HCT116 (cell line): ENCODE results near the gene ABHD16B. TPM values are rescaled to one million over a fixed set of nuclear protein-coding genes. Genes with fewer than 3 reads are reported as not detected.

Source experiments
- ATAC-seq: fragments of 200-7000 bp; cut with Tn5 transposase; 2 replicates; pipeline ENCODE4 v1.9.1; 2020; ENCODE audit warnings: mild to moderate bottlenecking, moderate library complexity
- BruUV-seq: library from RNA; stranded (reverse); fragments of 400-500 nt; replicated peaks from 2 replicates; lab custom pipeline; 2021; lab: Mats Ljungman, UMichigan
- CTCF ChIA-PET: fragments of 300-600 bp; sonication (Branson Sonifier 250); formaldehyde crosslinking; loops from one replicate; lab custom pipeline; 2021; ENCODE audit warnings: antibody characterized with exemption; lab: Charles Lee
- POLR2A ChIA-PET: fragments of 300-600, 350-600 bp; sonication (Branson Sonifier 250); formaldehyde crosslinking; loops from one replicate; lab custom pipeline; 2021; ENCODE audit warnings: antibody characterized with exemption; lab: Charles Lee
- RAD21 ChIA-PET, 2 experiments: fragments of 300-600 bp; sonication (Branson Sonifier 250); formaldehyde crosslinking; loops; one replicate each; lab custom pipeline; 2023; ENCODE audit warnings: low total read pairs in 2 of 2; ENCODE audit not compliant: uncharacterized antibody in 2 of 2, unreplicated experiment in 2 of 2, low non-redundant PET in 1 of 2; lab: Charles Lee
- DNase-seq: peaks from one replicate; pipeline ENCODE4 v3.0.0-alpha.2; 2010; ENCODE audit warnings: low read depth, low spot score
- H2AFZ ChIP-seq: fragments of 200-600 bp; shearing (Covaris generic), sonication (generic); 2 replicates; pipeline ENCODE4 v1.6.1; 2017; ENCODE audit warnings: low read depth, mixed run types, mixed read lengths, antibody characterized with exemption, low read length; ENCODE audit not compliant: poor library complexity, severe bottlenecking
- H3K27ac ChIP-seq: 2 replicates; pipeline ENCODE4 v1.5.1; 2012; ENCODE audit warnings: low read depth, low read length
- H3K27me3 ChIP-seq: fragments of 200-600 bp; sonication (generic); 2 replicates; pipeline ENCODE4 v1.6.1; 2016; ENCODE audit warnings: mixed run types, low read length, mixed read lengths; ENCODE audit not compliant: insufficient read depth
- H3K36me3 ChIP-seq, 2 experiments: fragments of 200-500 bp in 1 of 2; fragments of 200-600 bp in 1 of 2; sonication (Bioruptor generic) in 1 of 2; sonication (generic) in 1 of 2; 2 replicates each; pipeline versions ENCODE4 v1.5.1 to v1.6.1; 2014 to 2016; ENCODE audit warnings: low read length in 2 of 2, inconsistent platforms in 1 of 2, mixed read lengths in 1 of 2, mixed run types in 1 of 2; ENCODE audit not compliant: insufficient read depth in 2 of 2, control insufficient read depth in 1 of 2
- H3K4me1 ChIP-seq, 2 experiments: fragments of 200-600 bp in 1 of 2; sonication (generic) in 1 of 2; 2 replicates each; pipeline versions ENCODE4 v1.5.1 to v1.6.1; 2012 to 2017; ENCODE audit warnings: low read length in 2 of 2, inconsistent platforms in 1 of 2, mild to moderate bottlenecking in 1 of 2, mixed read lengths in 1 of 2, mixed run types in 1 of 2, moderate library complexity in 1 of 2; ENCODE audit not compliant: insufficient read depth in 2 of 2, control insufficient read depth in 1 of 2
- H3K4me2 ChIP-seq: fragments of 200-600 bp; sonication (generic); 2 replicates; pipeline ENCODE4 v1.6.1; 2017; ENCODE audit warnings: mixed run types, low read length, mixed read lengths
- H3K4me3 ChIP-seq, 2 experiments: fragments of 200-600 bp in 1 of 2; sonication (generic) in 1 of 2; replicated peaks in 1 of 2; 2 replicates each; pipeline ENCODE4 v1.5.1; 2011 to 2016; ENCODE audit warnings: low read length in 2 of 2, control low read depth in 1 of 2, low read depth in 1 of 2, mild to moderate bottlenecking in 1 of 2, mixed read lengths in 1 of 2, mixed run types in 1 of 2
- H3K79me2 ChIP-seq: fragments of 200-600 bp; sonication (generic); 2 replicates; pipeline ENCODE4 v1.6.1; 2017; ENCODE audit warnings: mild to moderate bottlenecking, mixed run types, low read length, moderate library complexity, mixed read lengths; ENCODE audit not compliant: insufficient read depth
- H3K9ac ChIP-seq: fragments of 200-600 bp; sonication (generic); 2 replicates; pipeline ENCODE4 v1.6.1; 2016; ENCODE audit warnings: low read length, mixed read lengths
- H3K9me2 ChIP-seq: fragments of 200-600 bp; sonication (generic), shearing (Covaris generic); 2 replicates; pipeline ENCODE4 v1.6.1; 2017; ENCODE audit warnings: mixed run types, mild to moderate bottlenecking, moderate library complexity; ENCODE audit not compliant: insufficient read depth
- H3K9me3 ChIP-seq, 2 experiments: fragments of 200-500 bp in 1 of 2; fragments of 200-600 bp in 1 of 2; sonication (Bioruptor generic) in 1 of 2; sonication (generic) in 1 of 2; 2 replicates each; pipeline ENCODE4 v1.6.1; 2014 to 2017; ENCODE audit warnings: low read length in 2 of 2, mixed read lengths in 2 of 2, inconsistent platforms in 1 of 2, low read depth in 1 of 2, mild to moderate bottlenecking in 1 of 2, mixed run types in 1 of 2, moderate library complexity in 1 of 2; ENCODE audit not compliant: control insufficient read depth in 1 of 2, insufficient read depth in 1 of 2
- H4K20me1 ChIP-seq: fragments of 200-600 bp; sonication (generic), shearing (Covaris generic); 2 replicates; pipeline ENCODE4 v1.6.1; 2017; ENCODE audit warnings: mixed run types, mild to moderate bottlenecking, moderate library complexity; ENCODE audit not compliant: insufficient read depth
- POLR2AphosphoS5 ChIP-seq: IDR thresholded peaks from 2 replicates; pipeline ENCODE4 v1.6.1; 2011; ENCODE audit warnings: mild to moderate bottlenecking, low read depth, low read length, moderate library complexity
- ZBTB33 ChIP-seq: IDR thresholded peaks from 2 replicates; pipeline ENCODE4 v1.6.1; 2011; ENCODE audit warnings: mild to moderate bottlenecking, low read length, moderate library complexity; ENCODE audit not compliant: insufficient replicate concordance; ENCODE audit errors: extremely low read depth
- intact Hi-C: fragments of 100-400 bp; cut with micrococcal nuclease; formaldehyde crosslinking; loops from 2 replicates; pipeline ENCODE4 v1.10.0; 2022
- total RNA-seq: library from RNA; stranded (reverse); gene quantifications from one replicate; pipeline ENCODE4 v1.2.1, GENCODE V29; 2021; ENCODE audit not compliant: unreplicated experiment

Gene ABHD16B
- total RNA-seq, 1 experiment from 2014 or later, result not detected

- Histone ChIP-seq H3K9ac (no peak overlapping the region), H3K4me2 (no peak overlapping the region)
Observed at GRCh38 chr20:63857764-63858392, 3.4 kb upstream of the ABHD16B start.

More at GRCh38 chr20:63857764-63858392, 3.4 kb upstream of the ABHD16B start:
- intact Hi-C loops, result no loop called here
- no TSS peak for BruUV-seq
- Histone ChIP-seq H4K20me1 (no peaks in the 10 kb centered on the region), H3K9me3 (no peaks in the 10 kb centered on the region), H3K79me2 (no peaks in the 10 kb centered on the region), H3K9me2 (no peaks in the 10 kb centered on the region), H3K36me3 (peaks cover 0 to 6% of the 10 kb centered on the region in 2 experiments; a peak in 2 of 4 replicates), H3K4me1 (peaks cover 5 to 20% of the 10 kb centered on the region in 2 experiments; a peak in 3 of 4 replicates), H2AFZ (no peak overlapping the region), H3K4me3 (no peak overlapping the region), H3K27ac (no peak overlapping the region), H3K27me3 (no peaks in the 10 kb centered on the region)
- CTCF ChIA-PET, result no interaction called here
- RAD21 ChIA-PET, result no interaction called here
- ATAC-seq, result peak; percentile 11
- TF ChIP-seq POLR2AphosphoS5 (peak; percentile 9; the same call in 1 of the 2 replicates), ZBTB33 (no peak)
- no peak for DNase-seq
- POLR2A ChIA-PET, result no interaction called here
